K562 (cell line): ENCODE results near the gene TOM1. TPM values are rescaled to one million over a fixed set of nuclear protein-coding genes. Genes with fewer than 3 reads are reported as not detected.
A peak's percentile ranks its signal among the peaks of the same experiment; 100 is the strongest.

Source experiments
- ATAC-seq: fragments of 200-7000 bp; cut with Tn5 transposase; 3 replicates; pipeline ENCODE4 v1.9.1; 2020; ENCODE audit warnings: moderate library complexity
- BruUV-seq: library from RNA; stranded (reverse); fragments of 400-500 nt; replicated peaks from 2 replicates; lab custom pipeline; 2021; lab: Mats Ljungman, UMichigan
- CTCF ChIA-PET: fragments of 300-600 bp; formaldehyde crosslinking; extraction: SDS; loops from one replicate; lab custom pipeline; 2021; ENCODE audit warnings: low intra/inter-chr PET ratio; lab: Yijun Ruan, JAX
- POLR2A ChIA-PET: fragments of 300-600, 350-650 bp; sonication (Branson Sonifier 250); formaldehyde crosslinking; extraction: SDS; loops from one replicate; lab custom pipeline; 2021; ENCODE audit warnings: antibody characterized with exemption, inconsistent platforms; lab: Yijun Ruan, JAX
- DNase-seq, 4 experiments: peaks; one replicate each; pipeline versions ENCODE4 v3.0.0 to v3.0.0-alpha.2; 2011 to 2018; ENCODE audit warnings: low spot score in 3 of 4, mixed read lengths in 3 of 4; ENCODE audit errors: extremely low read depth in 1 of 4
- FAIRE-seq: peaks from 2 replicates; lab custom pipeline; 2011; peaks lifted over from hg19 to GRCh38; lab: Jason Lieb, UNC
- H2AFZ ChIP-seq: 2 replicates; pipeline ENCODE4 v1.6.0; 2011; ENCODE audit warnings: low read depth, low read length, control low read depth, inconsistent platforms
- H3K27ac ChIP-seq: fragments of 200-600 bp; 3 replicates; pipeline ENCODE4 v1.8.0; 2011; ENCODE audit warnings: low read depth, mild to moderate bottlenecking, control low read depth, inconsistent platforms, low read length, moderate library complexity, mixed read lengths; ENCODE audit errors: extremely low read depth
- H3K27me3 ChIP-seq, 2 experiments: fragments of 300-600 bp in 1 of 2; 2 replicates in 1 of 2; 3 replicates in 1 of 2; pipeline versions ENCODE4 v1.6.0 to v1.8.0; 2011; ENCODE audit warnings: inconsistent platforms in 2 of 2, low read length in 2 of 2, mild to moderate bottlenecking in 1 of 2, mixed read lengths in 1 of 2, moderate library complexity in 1 of 2; ENCODE audit not compliant: control insufficient read depth in 2 of 2, insufficient read depth in 2 of 2
- H3K36me3 ChIP-seq: fragments of 300-600 bp; 3 replicates; pipeline ENCODE4 v1.8.0; 2011; ENCODE audit warnings: mild to moderate bottlenecking, low read length, inconsistent platforms; ENCODE audit not compliant: control insufficient read depth, insufficient read depth
- H3K4me1 ChIP-seq, 2 experiments: fragments of 200-600 bp in 1 of 2; replicated peaks in 1 of 2; 2 replicates in 1 of 2; 3 replicates in 1 of 2; pipeline versions ENCODE4 v1.5.1 to v1.8.0; 2011; ENCODE audit warnings: inconsistent platforms in 2 of 2, low read length in 2 of 2, mild to moderate bottlenecking in 1 of 2, mixed read lengths in 1 of 2, moderate library complexity in 1 of 2; ENCODE audit not compliant: control insufficient read depth in 2 of 2, insufficient read depth in 2 of 2
- H3K4me2 ChIP-seq: 2 replicates; pipeline ENCODE4 v1.6.1; 2011; ENCODE audit warnings: low read length, control low read depth, inconsistent platforms, mixed read lengths; ENCODE audit not compliant: insufficient read depth
- H3K4me3 ChIP-seq: fragments of 200-600 bp; sonication (generic), shearing (Covaris generic); 2 replicates; pipeline ENCODE4 v1.5.1; 2016; ENCODE audit warnings: control low read depth, inconsistent platforms
- H3K79me2 ChIP-seq: fragments of 200-600 bp; 3 replicates; pipeline ENCODE4 v1.8.0; 2011; ENCODE audit warnings: low read length, inconsistent platforms; ENCODE audit not compliant: control insufficient read depth, insufficient read depth
- H3K9ac ChIP-seq, 2 experiments: 2 replicates each; pipeline versions ENCODE4 v1.6.0 to v1.6.1; 2011; ENCODE audit warnings: low read depth in 2 of 2, low read length in 2 of 2, control low read depth in 1 of 2, inconsistent platforms in 1 of 2, mild to moderate bottlenecking in 1 of 2, mixed read lengths in 1 of 2; ENCODE audit not compliant: insufficient read depth in 1 of 2
- H3K9me1 ChIP-seq: one replicate; pipeline ENCODE4 v1.6.0; 2011; ENCODE audit warnings: inconsistent platforms, mild to moderate bottlenecking, low read length, moderate library complexity; ENCODE audit not compliant: control insufficient read depth, insufficient read depth
- H3K9me3 ChIP-seq: replicated peaks from 2 replicates; pipeline ENCODE4 v1.5.1; 2011; ENCODE audit warnings: low read depth, low read length, inconsistent platforms; ENCODE audit not compliant: control insufficient read depth, insufficient read depth
- H4K20me1 ChIP-seq: replicated peaks from 2 replicates; pipeline ENCODE4 v1.6.1; 2011; ENCODE audit warnings: low read length, inconsistent platforms, mixed read lengths; ENCODE audit not compliant: control insufficient read depth, insufficient read depth
- ARID3B ChIP-seq: fragments of 250-450 bp; sonication (Bioruptor Pico); IDR thresholded peaks from 2 replicates; pipeline ENCODE4 v1.4.0; 2020; ENCODE audit warnings: borderline replicate concordance
- BCOR ChIP-seq: fragments of 450-650 bp; IDR thresholded peaks from 2 replicates; pipeline ENCODE4 v1.6.1; 2016
- CTCF ChIP-seq, 3 experiments: IDR thresholded peaks in 2 of 3; conservative IDR thresholded peaks in 1 of 3; 2 replicates each; pipeline ENCODE4 v1.5.1; 2011 to 2012; ENCODE audit warnings: low read length in 3 of 3, mild to moderate bottlenecking in 3 of 3, control low read depth in 2 of 3, improper control_type of control experiment in 1 of 3, inconsistent platforms in 1 of 3, low read depth in 1 of 3, mixed read lengths in 1 of 3, moderate library complexity in 1 of 3; ENCODE audit not compliant: insufficient read depth in 2 of 3
- ELF1 ChIP-seq: fragments of 200-800 bp; sonication (Bioruptor generic); IDR thresholded peaks from 2 replicates; pipeline ENCODE4 v1.6.1; 2016; ENCODE audit warnings: missing genetic modification characterization, missing compliant biosample characterization
- ETV6 ChIP-seq, 3 experiments: fragments of 150-350 bp in 1 of 3; sonication (generic) in 1 of 3; formaldehyde crosslinking in 1 of 3; IDR thresholded peaks; 2 replicates each; pipeline versions ENCODE4 v1.6.1 to v1.8.0; 2014 to 2022; ENCODE audit warnings: borderline replicate concordance in 2 of 3, low read depth in 2 of 3, antibody characterized with exemption in 1 of 3, low read length in 1 of 3, mild to moderate bottlenecking in 1 of 3, missing genetic modification reagents in 1 of 3
- RBM25 ChIP-seq: fragments of 200-400 bp; formaldehyde crosslinking; IDR thresholded peaks from 2 replicates; pipeline ENCODE4 v1.6.1; 2018; ENCODE audit warnings: low read length, low read depth, moderate library complexity; ENCODE audit not compliant: severe bottlenecking
- SETDB1 ChIP-seq: IDR thresholded peaks from one replicate; pipeline ENCODE4 v1.6.1; 2012; ENCODE audit warnings: low read length, control low read depth, inconsistent platforms
- SMARCA5 ChIP-seq: fragments of 450-650 bp; IDR thresholded peaks from 2 replicates; pipeline ENCODE4 v1.6.1; 2016
- SRSF1 ChIP-seq: fragments of 200-400 bp; formaldehyde crosslinking; IDR thresholded peaks from 2 replicates; pipeline ENCODE4 v1.6.1; 2017; ENCODE audit warnings: mild to moderate bottlenecking, low read depth, low read length, moderate library complexity
- WGBS: fragments of 100-300 bp; shearing (Covaris generic); methylation state at CpG from one replicate; pipeline ENCODE4 v1.1.6; 2016; ENCODE audit warnings: low coverage, mixed read lengths; ENCODE audit not compliant: insufficient coverage; ENCODE audit errors: missing lambda C conversion rate; 5-methylcytosine and 5-hydroxymethylcytosine counted together
- in situ Hi-C: fragments of 300-500 bp; cut with MboI; formaldehyde crosslinking; loops from 4 replicates; pipeline ENCODE4 v1.15.0; 2018; ENCODE audit warnings: inconsistent platforms, mixed read lengths
- intact Hi-C: fragments of 100-400 bp; cut with micrococcal nuclease; formaldehyde crosslinking; loops from 2 replicates; pipeline ENCODE4 v1.14.2; 2022
- polyA plus RNA-seq, 8 experiments: library from polyadenylated mRNA; depleted of rRNA in 4 of 8; stranded (reverse) in 5 of 8; unstranded in 3 of 8; fragments of >200 nt; fragmentation: Nextera tagmentation in 2 of 8; fragmentation: Illumina TruSeq in 1 of 8; extraction: Ambion mirVana in 2 of 8; extraction: Trizol in 1 of 8; gene quantifications; 2 replicates each; pipeline versions ENCODE4 v1.2.1 to v1.2.3, GENCODE V29; 2011 to 2014; ENCODE audit warnings: inconsistent platforms in 1 of 8, missing spikeins in 1 of 8
- total RNA-seq, 7 experiments: library from RNA; depleted of rRNA in 6 of 7; stranded (reverse); fragments of >200 nt in 6 of 7; fragmentation: Illumina TruSeq in 2 of 7; extraction: Trizol in 2 of 7; gene quantifications; 2 replicates each; pipeline versions ENCODE4 v1.2.1 to v1.2.3, GENCODE V29; 2011 to 2021; ENCODE audit warnings: low replicate concordance in 1 of 7
- TF ChIP-seq, protein P1 (sequence below): sonication (generic); formaldehyde crosslinking; IDR thresholded peaks from 2 replicates; pipeline ENCODE4 v1.8.1; 2023; ENCODE audit warnings: mild to moderate bottlenecking, missing genetic modification reagents
- TF ChIP-seq, protein P2 (sequence below): fragments of 250-450 bp; sonication (Bioruptor Pico); IDR thresholded peaks from 2 replicates; pipeline ENCODE4 v1.5.0; 2022; ENCODE audit warnings: mild to moderate bottlenecking

The TOM1 gene
- total and polyA plus RNA-seq, 9 of the 15 experiments (the other 6 are each of a cell fraction or from before 2014, with no cell fraction given), result 0.64 to 20.6 (median 12.0) TPM

GRCh38 chr22:35341090-35341874 lies 41.6 kb downstream of the TOM1 start:
- ATAC-seq (no peak), DNase-seq (no peak), FAIRE-seq (no peak)
- Histone ChIP-seq H3K27ac (no peak overlapping the region), H3K27me3 (no peaks in the 10 kb centered on the region), H3K9me1 (no peaks in the 10 kb centered on the region), H3K4me2 (no peak overlapping the region), H3K9me3 (no peaks in the 10 kb centered on the region), H3K79me2 (no peaks in the 10 kb centered on the region), H3K9ac (no peak overlapping the region), H3K4me3 (no peak overlapping the region), H2AFZ (no peak overlapping the region), H3K36me3 (peaks cover 5% of the 10 kb centered on the region; the same call in 2 of the 3 replicates), H4K20me1 (no peaks in the 10 kb centered on the region), H3K4me1 (peaks cover 0 to 6% of the 10 kb centered on the region in 2 experiments; a peak in 1 of 5 replicates)
- in situ Hi-C loops, result no loop called here
- BruUV-seq, result no TSS peak
- 80% methylated on average over 10 of the region's 19 CpGs for WGBS
- POLR2A ChIA-PET, result interaction anchor here (0.6 kb wide), 1 partner anchor 72 kb away, joined by 3 read pairs; no protein-coding TSS in a partner anchor
- CTCF ChIA-PET, result no interaction called here
- intact Hi-C loops, result no loop called here
- no peak for TF ChIP-seq ELF1
- TF ChIP-seq BCOR, result 0 out of 2 replicates have a peak, but pooled peaks have one; percentile 13
- TF ChIP-seq ETV6 (IDR thresholded peaks at IDR 0.05; ENCODE audit: borderline replicate concordance in 1 of 2, low read depth in 2 of 2, low read length in 1 of 2), result no peak
- TF ChIP-seq ETV6 (CRISPR knock-in tag; IDR thresholded peaks at IDR 0.05; ENCODE audit: borderline replicate concordance), result no peak
- TF ChIP-seq ARID3B (CRISPR knock-in tag), result no peak
- TF ChIP-seq CTCF (IDR thresholded peaks at IDR 0.05 in 2 of 3, conservative IDR thresholded peaks at IDR 0.05 in 1 of 3; ENCODE audit: insufficient read depth in 2 of 3, low read depth in 1 of 3, low read length in 3 of 3), result no peak
- TF ChIP-seq RBM25, result peak; percentile 20
- TF ChIP-seq SRSF1, result no peak
- TF ChIP-seq SETDB1, result no peak
- no peak for TF ChIP-seq SMARCA5
- TF ChIP-seq, protein P1, sequence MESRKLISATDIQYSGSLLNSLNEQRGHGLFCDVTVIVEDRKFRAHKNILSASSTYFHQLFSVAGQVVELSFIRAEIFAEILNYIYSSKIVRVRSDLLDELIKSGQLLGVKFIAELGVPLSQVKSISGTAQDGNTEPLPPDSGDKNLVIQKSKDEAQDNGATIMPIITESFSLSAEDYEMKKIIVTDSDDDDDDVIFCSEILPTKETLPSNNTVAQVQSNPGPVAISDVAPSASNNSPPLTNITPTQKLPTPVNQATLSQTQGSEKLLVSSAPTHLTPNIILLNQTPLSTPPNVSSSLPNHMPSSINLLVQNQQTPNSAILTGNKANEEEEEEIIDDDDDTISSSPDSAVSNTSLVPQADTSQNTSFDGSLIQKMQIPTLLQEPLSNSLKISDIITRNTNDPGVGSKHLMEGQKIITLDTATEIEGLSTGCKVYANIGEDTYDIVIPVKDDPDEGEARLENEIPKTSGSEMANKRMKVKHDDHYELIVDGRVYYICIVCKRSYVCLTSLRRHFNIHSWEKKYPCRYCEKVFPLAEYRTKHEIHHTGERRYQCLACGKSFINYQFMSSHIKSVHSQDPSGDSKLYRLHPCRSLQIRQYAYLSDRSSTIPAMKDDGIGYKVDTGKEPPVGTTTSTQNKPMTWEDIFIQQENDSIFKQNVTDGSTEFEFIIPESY (CRISPR knock-in tag), result peak; percentile 79
- TF ChIP-seq, protein P2, sequence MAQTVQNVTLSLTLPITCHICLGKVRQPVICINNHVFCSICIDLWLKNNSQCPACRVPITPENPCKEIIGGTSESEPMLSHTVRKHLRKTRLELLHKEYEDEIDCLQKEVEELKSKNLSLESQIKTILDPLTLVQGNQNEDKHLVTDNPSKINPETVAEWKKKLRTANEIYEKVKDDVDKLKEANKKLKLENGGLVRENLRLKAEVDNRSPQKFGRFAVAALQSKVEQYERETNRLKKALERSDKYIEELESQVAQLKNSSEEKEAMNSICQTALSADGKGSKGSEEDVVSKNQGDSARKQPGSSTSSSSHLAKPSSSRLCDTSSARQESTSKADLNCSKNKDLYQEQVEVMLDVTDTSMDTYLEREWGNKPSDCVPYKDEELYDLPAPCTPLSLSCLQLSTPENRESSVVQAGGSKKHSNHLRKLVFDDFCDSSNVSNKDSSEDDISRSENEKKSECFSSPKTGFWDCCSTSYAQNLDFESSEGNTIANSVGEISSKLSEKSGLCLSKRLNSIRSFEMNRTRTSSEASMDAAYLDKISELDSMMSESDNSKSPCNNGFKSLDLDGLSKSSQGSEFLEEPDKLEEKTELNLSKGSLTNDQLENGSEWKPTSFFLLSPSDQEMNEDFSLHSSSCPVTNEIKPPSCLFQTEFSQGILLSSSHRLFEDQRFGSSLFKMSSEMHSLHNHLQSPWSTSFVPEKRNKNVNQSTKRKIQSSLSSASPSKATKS (CRISPR knock-in tag), result no peak
